ENCODE results near the gene BTBD9.

GRCh38 chr6:38413102-38413800 is 226.5 kb downstream of the BTBD9 start:
- TF ChIP-seq POLR2A (IDR thresholded peaks at IDR 0.05): no peak
- TF ChIP-seq CTCF (IDR thresholded peaks at IDR 0.05 in 4 of 5, conservative IDR thresholded peaks at IDR 0.05 in 1 of 5): no peak
